Lower lobe of right lung (tissue), 2 donors: ENCODE data around the gene LNP1. TPM values are rescaled to one million over a fixed set of nuclear protein-coding genes. Genes with fewer than 3 reads are reported as not detected.
"Not testable (repeated sequence)": the region's sequence is repeated elsewhere in the genome, so short reads cannot be mapped to it uniquely, and the experiment has no call there.

Experiments used
- ATAC-seq, 2 donors: fragments of 200-7000 bp; cut with Tn5 transposase; one replicate each; pipeline ENCODE4 v1.9.1; 2020 to 2022; ENCODE audit warnings: mild to moderate bottlenecking in 2 of 2, moderate library complexity in 2 of 2
- DNase-seq: peaks from one replicate; pipeline ENCODE4 v3.0.0-alpha.2; 2020
- H3K27ac ChIP-seq: fragments of 200-600 bp; one replicate; pipeline ENCODE4 v1.8.0; 2022
- H3K27me3 ChIP-seq: fragments of 200-600 bp; one replicate; pipeline ENCODE4 v1.8.0; 2022; ENCODE audit warnings: low read depth
- H3K36me3 ChIP-seq: fragments of 200-600 bp; one replicate; pipeline ENCODE4 v1.8.0; 2022; ENCODE audit warnings: mild to moderate bottlenecking
- H3K4me1 ChIP-seq: fragments of 200-600 bp; one replicate; pipeline ENCODE4 v1.8.0; 2022
- H3K4me3 ChIP-seq: fragments of 200-600 bp; one replicate; pipeline ENCODE4 v1.8.0; 2022; ENCODE audit warnings: mild to moderate bottlenecking
- H3K9me3 ChIP-seq: fragments of 200-600 bp; one replicate; pipeline ENCODE4 v1.8.0; 2022
- intact Hi-C: fragments of 100-400 bp; cut with DNase I; formaldehyde crosslinking; loops from one replicate; pipeline ENCODE4 v1.11.0; 2022
- long read RNA-seq: library from polyadenylated mRNA; unstranded; transcript quantifications from one replicate; pipeline ENCODE4 v2.0.0, GENCODE V29; 2021
- total RNA-seq: library from RNA; stranded (reverse); fragmentation: NEBNext Ultra II Directional; extraction: Animal tissue kit (Norgen Biotek cat#: 25700); gene quantifications from one replicate; pipeline ENCODE4 v1.2.1, GENCODE V29; 2021
- TF ChIP-seq, protein P1 (sequence below): fragments of 200-600 bp; IDR thresholded peaks from one replicate; pipeline ENCODE4 v1.8.0; 2022; ENCODE audit warnings: antibody characterized with exemption, mild to moderate bottlenecking
- donor health status: DM: no; HTN: yes; CAD: no; lungs with severe emphysema.

Gene LNP1, protein sequence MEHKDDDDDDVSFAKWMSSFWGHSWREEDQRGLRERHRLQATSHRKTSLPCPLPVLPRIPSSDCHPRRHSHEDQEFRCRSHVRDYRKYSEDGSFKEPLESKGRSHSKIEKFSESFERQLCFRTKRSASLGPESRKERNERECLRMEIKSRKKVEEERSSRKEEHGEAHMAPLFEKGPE
- total RNA-seq, result 2.0 TPM
- long read RNA-seq, partial matches to known transcripts, result 0 of 1 reads
- long read RNA-seq, other reads (novel, unspliced or antisense), result 0 of 1 reads

DNA sequence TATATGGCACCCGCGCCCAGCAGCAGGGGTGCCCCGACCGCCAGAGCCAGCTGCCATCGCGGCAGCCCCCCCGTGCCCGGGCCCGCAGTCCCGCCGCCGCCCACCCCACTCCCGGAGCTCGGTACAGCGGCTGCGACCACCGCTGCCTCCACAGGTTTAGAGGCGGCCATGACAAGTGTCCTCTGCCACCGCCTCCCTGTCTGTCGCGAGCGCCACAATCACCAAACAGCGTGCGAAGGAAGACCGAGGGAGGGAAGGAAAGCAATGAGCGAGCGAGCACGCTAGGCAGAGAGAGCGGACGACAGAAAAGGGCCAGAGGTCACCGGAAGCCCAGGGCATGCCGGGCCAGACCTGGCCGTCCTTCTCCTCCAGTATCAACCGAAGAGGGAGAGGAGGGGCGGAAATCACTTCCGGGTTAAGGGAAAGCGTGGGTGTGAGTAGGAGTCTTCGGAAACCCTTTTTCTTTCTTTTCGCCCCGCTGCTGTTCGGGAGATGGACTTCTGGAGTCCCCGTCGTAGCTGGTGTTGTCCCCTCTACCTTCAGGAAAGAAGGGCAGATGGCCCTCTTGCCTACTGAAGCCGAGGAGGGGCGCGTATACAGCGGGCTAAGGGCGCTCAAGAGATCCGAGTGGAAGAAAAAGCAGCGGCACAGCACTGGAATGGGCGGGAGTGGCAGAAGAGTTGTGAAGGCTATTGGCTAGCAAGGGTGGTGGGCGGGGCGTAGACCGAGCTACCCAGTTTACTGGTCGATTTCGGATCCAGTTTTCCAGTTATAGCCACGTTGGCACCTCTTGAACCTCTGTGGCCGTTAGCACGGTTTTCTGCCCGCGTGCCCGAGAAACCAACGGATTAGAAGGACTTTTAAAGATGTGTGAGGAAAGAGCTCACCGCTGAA is at the start of gene LNP1, which contains the start of gene TOMM70:
TSS of gene LNP1 (plus strand) at position 760 of the 894 bp plus-strand sequence. CDS start 28,191 bp downstream, outside the sequence.
TSS of gene TOMM70 (minus strand) at position 310 of the 894 bp plus-strand sequence. CDS start at position 170, 140 bp downstream.
- peak within 1 kb of the TSS; percentile 89 for H3K27ac ChIP-seq
- H3K9me3 ChIP-seq, result no peaks in the 10 kb centered on the region
- TF ChIP-seq, protein P1, sequence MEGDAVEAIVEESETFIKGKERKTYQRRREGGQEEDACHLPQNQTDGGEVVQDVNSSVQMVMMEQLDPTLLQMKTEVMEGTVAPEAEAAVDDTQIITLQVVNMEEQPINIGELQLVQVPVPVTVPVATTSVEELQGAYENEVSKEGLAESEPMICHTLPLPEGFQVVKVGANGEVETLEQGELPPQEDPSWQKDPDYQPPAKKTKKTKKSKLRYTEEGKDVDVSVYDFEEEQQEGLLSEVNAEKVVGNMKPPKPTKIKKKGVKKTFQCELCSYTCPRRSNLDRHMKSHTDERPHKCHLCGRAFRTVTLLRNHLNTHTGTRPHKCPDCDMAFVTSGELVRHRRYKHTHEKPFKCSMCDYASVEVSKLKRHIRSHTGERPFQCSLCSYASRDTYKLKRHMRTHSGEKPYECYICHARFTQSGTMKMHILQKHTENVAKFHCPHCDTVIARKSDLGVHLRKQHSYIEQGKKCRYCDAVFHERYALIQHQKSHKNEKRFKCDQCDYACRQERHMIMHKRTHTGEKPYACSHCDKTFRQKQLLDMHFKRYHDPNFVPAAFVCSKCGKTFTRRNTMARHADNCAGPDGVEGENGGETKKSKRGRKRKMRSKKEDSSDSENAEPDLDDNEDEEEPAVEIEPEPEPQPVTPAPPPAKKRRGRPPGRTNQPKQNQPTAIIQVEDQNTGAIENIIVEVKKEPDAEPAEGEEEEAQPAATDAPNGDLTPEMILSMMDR, result no peak
- no peaks in the 10 kb centered on the region for H3K36me3 ChIP-seq
- peaks cover 40% of the 10 kb centered on the region for H3K4me1 ChIP-seq
- no peaks in the 10 kb centered on the region for H3K27me3 ChIP-seq
- intact Hi-C loops, result no loop called here
- peak; percentile 99 for ATAC-seq
- DNase-seq, result peak; percentile 99
- H3K4me3 ChIP-seq, result peak within 1 kb of the TSS; percentile 85

DNA sequence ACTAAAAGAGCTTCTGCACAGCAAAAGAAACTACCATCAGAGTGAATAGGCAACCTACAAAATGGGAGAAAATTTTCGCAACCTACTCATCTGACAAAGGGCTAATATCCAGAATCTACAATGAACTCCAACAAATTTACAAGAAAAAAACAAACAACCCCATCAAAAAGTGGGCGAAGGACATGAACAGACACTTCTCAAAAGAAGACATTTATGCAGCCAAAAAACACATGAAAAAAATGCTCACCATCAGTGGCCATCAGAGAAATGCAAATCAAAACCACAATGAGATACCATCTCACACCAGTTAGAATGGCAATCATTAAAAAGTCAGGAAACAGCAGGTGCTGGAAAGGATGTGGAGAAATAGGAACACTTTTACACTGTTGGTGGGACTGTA is 49.6 kb upstream of the LNP1 start:
- DNase-seq, H3K4me1 ChIP-seq, ATAC-seq, H3K9me3 ChIP-seq, intact Hi-C loops, H3K4me3 ChIP-seq, H3K27me3 ChIP-seq, H3K27ac ChIP-seq: not testable (repeated sequence)
- H3K36me3 ChIP-seq, result peaks cover 82% of the 10 kb centered on the region

DNA sequence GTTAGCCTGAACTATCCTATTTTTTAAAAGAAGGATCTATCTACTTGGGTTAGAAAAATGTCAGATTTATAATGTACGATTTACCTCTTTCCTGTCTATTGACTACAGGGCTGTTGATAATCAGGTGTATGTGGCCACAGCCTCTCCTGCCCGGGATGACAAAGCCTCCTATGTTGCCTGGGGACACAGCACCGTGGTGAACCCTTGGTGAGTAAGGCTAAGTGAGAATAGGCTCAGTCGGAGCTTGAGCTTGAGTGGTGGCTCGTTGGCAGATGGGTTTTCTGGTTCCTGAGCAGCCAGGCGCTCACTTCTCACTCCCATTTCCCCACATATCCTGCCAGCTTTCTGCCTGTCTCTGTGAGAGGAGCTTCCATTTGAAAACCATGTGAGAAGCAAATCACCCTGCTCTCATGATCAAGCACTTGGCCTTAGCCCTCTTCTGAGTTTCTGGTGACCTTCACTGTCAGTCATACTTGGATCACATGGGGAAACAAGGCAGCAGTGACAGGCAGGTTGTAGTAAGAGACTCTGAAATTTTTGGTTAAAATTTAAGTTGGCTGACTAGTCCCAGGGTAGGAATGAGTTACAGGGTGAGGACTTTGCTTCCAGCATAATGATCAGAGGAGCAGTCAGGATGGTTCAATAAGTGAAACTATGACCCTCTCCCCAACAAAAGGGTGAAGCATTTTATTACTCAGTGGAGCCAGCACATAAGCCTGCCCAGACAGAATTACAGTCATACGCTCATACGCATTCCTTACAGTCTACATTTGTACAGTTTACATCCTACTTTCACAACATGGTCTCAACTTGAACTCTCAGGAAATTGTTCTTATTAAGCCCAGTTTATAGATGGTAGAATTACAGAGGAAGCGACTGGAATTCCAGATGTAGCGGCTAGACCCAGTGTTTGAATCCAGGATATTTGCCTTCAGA is 48.8 kb upstream of the LNP1 start:
- H3K27me3 ChIP-seq, result no peaks in the 10 kb centered on the region
- DNase-seq (no peak), ATAC-seq (no peak)
- no peaks in the 10 kb centered on the region for H3K9me3 ChIP-seq
- H3K4me1 ChIP-seq, result no peaks in the 10 kb centered on the region
- TF ChIP-seq, protein P1, result no peak
- H3K36me3 ChIP-seq, result peaks cover 82% of the 10 kb centered on the region
- no peak overlapping the region for H3K27ac ChIP-seq
- intact Hi-C loops, result no loop called here
- no peak overlapping the region for H3K4me3 ChIP-seq

DNA sequence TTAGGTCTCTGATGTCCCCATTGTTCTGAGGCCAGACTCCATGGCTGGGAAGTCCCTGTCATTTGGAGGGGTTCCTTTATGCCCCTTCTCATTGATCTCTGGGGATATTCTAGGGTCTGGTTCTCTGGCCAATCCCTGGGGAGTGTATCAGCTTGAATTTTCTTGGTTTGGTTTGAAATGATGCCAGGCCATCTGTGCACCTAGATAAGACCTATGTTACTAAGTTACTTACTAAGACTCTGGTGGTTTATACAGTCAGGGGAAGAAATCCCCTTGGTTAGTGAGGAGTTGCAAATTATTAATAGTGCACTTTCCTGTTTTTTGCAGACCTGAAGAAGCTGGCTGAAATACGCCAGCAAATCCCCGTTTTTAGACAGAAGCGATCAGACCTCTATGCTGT is 46.5 kb upstream of the LNP1 start:
- H3K4me3 ChIP-seq, result no peak overlapping the region
- H3K9me3 ChIP-seq, result no peaks in the 10 kb centered on the region
- H3K27ac ChIP-seq, result no peak overlapping the region
- ATAC-seq (no peak), DNase-seq (no peak)
- intact Hi-C loops, result no loop called here
- TF ChIP-seq, protein P1, result no peak
- H3K27me3 ChIP-seq, result no peaks in the 10 kb centered on the region
- peaks cover 82% of the 10 kb centered on the region for H3K36me3 ChIP-seq
- H3K4me1 ChIP-seq, result no peaks in the 10 kb centered on the region

DNA sequence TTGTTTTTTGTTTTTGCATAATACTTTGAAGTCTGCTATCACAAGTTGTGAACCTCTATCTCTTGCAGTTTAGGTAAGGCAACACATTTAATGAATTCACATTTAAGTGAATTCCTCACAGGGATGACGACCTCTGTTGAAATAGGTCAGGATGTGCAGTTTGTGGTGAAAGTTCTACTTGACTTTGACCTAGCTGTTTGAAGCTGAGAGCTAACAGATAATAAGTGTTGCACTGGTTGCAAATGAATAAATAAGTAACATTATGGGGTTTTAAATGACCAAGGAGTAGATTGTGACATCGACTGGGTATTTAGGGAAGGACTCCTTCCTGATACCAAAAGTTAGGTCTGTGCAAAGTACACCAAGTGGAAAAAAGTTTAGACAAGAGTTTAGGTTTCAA is 42.9 kb upstream of the LNP1 start:
- intact Hi-C loops, result no loop called here
- no peak for ATAC-seq
- H3K27me3 ChIP-seq, result no peaks in the 10 kb centered on the region
- H3K4me1 ChIP-seq, result no peaks in the 10 kb centered on the region
- TF ChIP-seq, protein P1, result no peak
- H3K36me3 ChIP-seq, result peaks cover 75% of the 10 kb centered on the region
- peaks cover 4% of the 10 kb centered on the region for H3K9me3 ChIP-seq
- DNase-seq, result no peak
- H3K4me3 ChIP-seq, result no peak overlapping the region
- no peak overlapping the region for H3K27ac ChIP-seq
